HL-60 (cell line): ENCODE measurements around the gene ADAMTS14.

ENCODE experiments used
- POLR2AphosphoS5 ChIP-seq: IDR thresholded peaks from 2 replicates; pipeline ENCODE4 v1.6.1; 2012; ENCODE audit warnings: low read depth
- TF ChIP-seq, protein P1 (sequence below): IDR thresholded peaks from one replicate; pipeline ENCODE4 v1.5.1; 2011; ENCODE audit warnings: low read length, control low read depth, inconsistent platforms; ENCODE audit not compliant: insufficient read depth

DNA sequence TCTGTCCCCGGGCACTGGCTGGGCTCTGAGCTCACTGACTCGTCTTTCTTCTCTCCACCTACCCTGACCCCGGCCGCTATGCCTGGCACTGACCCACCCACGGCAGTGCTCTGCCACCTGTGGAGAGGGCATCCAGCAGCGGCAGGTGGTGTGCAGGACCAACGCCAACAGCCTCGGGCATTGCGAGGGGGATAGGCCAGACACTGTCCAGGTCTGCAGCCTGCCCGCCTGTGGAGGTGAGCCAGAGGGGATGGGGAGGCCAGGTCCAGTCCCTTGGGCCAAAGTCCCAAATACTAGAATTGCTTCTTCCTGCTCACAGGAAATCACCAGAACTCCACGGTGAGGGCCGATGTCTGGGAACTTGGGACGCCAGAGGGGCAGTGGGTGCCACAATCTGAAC is 85.5 kb downstream of the ADAMTS14 start:
- TF ChIP-seq, protein P1, sequence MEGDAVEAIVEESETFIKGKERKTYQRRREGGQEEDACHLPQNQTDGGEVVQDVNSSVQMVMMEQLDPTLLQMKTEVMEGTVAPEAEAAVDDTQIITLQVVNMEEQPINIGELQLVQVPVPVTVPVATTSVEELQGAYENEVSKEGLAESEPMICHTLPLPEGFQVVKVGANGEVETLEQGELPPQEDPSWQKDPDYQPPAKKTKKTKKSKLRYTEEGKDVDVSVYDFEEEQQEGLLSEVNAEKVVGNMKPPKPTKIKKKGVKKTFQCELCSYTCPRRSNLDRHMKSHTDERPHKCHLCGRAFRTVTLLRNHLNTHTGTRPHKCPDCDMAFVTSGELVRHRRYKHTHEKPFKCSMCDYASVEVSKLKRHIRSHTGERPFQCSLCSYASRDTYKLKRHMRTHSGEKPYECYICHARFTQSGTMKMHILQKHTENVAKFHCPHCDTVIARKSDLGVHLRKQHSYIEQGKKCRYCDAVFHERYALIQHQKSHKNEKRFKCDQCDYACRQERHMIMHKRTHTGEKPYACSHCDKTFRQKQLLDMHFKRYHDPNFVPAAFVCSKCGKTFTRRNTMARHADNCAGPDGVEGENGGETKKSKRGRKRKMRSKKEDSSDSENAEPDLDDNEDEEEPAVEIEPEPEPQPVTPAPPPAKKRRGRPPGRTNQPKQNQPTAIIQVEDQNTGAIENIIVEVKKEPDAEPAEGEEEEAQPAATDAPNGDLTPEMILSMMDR = no peak
- TF ChIP-seq POLR2AphosphoS5 = no peak
